GM21526 (cell line): Measurements from ENCODE around the gene IL36RN.

Experiments
- ATAC-seq: cut with Tn5 transposase; IDR thresholded peaks from one replicate; pipeline ENCODE4 v1.9.1; 2021; ENCODE audit warnings: moderate library complexity; ENCODE audit not compliant: unreplicated experiment, low FRiP score

Gene IL36RN

GRCh38 chr2:113041871-113042270 is 17.1 kb upstream of the IL36RN start:
- ATAC-seq = no peak

- ATAC-seq = no peak
Measured at GRCh38 chr2:113046465-113046864, 12.5 kb upstream of the IL36RN start.

GRCh38 chr2:113050921-113051895 is 7.8 kb upstream of the IL36RN start:
- no peak for ATAC-seq

DNA sequence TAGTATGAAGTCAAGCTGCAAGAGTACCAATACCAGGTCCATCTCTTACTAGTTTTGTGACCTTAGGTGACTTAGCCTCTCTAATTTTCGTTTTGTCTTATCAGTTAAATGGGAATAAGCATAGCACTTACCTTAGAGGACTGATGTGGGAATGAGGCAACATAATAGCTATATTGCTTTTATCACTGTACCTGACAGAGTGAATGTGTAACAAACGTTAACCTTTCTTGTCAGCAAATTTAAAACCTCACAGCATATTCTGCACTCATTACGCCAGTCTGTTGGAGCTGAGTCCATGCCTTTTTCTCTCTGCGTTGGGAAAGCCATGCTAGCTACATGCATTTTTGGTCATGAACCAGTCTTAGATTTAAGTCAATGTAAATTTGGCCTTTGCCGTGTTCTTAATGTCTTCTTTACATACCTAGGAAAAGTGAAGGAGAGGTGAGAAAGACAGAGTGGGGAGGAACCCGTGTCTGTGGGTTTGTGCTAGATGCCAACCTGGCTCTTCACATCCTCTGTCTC is 6.5 kb upstream of the IL36RN start, which contains the start of gene IL36B:
Gene IL36B, minus strand, starts transcription at position 472 of the 522 bp plus-strand sequence.
- no peak for ATAC-seq

GRCh38 chr2:113053666-113054065 is 5.3 kb upstream of the IL36RN start:
- no peak for ATAC-seq

GRCh38 chr2:113054066-113054465 is 4.9 kb upstream of the IL36RN start:
- no peak for ATAC-seq

DNA sequence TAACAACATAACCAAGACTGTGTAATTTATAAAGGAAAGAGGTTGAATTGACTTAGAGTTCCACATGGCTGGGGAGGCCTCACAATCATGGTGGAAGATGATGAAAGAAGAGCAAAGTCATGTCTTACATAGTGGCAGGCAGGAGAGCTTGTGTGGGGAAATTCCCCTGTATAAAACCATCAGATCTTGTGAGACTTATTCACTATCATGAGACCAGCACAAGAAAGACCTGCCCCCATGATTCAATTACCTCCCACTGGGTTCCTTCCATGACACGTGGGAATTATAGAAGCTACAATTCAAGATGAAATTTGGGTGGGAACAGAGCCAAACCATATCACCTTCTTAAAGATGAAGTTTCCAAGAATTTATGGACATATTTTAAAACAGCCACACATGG is 2.5 kb upstream of the IL36RN start:
- no peak for ATAC-seq

- no peak for ATAC-seq
Measured at GRCh38 chr2:113057117-113057516, 1.9 kb upstream of the IL36RN start.

GRCh38 chr2:113058411-113058994 is 495 bp upstream of the IL36RN start:
- ATAC-seq = no peak

DNA sequence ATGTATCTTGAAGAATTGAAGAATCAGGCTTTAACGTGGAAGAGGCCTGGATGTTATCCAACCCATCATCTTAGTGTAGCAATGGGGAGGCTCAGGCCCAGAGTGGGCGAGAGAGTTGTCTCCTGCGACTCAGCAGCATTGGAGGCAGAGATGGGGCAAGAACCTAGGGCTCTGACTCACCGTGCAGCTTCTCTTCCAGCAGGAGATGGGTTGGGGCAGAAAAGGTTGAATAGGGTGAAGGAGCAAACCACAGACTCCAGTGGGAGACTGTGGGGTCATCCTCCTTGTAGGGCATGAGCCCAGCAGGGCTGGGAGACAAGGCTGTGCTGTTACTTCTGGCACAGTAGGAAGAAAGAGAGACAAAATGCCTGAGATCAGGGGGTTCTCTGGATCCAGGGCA is 1.4 kb downstream of the IL36RN start:
- ATAC-seq = no peak

DNA sequence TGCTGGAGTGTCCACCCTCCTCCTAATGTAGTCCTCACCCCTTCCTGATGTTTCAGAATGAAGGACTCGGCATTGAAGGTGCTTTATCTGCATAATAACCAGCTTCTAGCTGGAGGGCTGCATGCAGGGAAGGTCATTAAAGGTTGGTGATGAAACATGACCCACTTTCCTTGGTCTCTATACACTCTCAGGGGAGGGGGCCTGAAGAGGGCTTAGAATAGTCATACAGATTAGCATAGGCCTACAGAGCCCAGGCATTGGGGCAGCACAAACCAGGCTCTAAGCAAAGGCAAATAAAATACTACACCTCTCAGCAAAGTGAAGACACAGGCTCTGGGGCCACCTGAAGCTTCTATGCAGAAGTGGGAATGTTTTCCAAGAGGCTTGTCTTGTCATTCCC is 1.8 kb downstream of the IL36RN start:
- ATAC-seq = no peak

GRCh38 chr2:113061241-113061640 is 2.2 kb downstream of the IL36RN start:
- no peak for ATAC-seq

DNA sequence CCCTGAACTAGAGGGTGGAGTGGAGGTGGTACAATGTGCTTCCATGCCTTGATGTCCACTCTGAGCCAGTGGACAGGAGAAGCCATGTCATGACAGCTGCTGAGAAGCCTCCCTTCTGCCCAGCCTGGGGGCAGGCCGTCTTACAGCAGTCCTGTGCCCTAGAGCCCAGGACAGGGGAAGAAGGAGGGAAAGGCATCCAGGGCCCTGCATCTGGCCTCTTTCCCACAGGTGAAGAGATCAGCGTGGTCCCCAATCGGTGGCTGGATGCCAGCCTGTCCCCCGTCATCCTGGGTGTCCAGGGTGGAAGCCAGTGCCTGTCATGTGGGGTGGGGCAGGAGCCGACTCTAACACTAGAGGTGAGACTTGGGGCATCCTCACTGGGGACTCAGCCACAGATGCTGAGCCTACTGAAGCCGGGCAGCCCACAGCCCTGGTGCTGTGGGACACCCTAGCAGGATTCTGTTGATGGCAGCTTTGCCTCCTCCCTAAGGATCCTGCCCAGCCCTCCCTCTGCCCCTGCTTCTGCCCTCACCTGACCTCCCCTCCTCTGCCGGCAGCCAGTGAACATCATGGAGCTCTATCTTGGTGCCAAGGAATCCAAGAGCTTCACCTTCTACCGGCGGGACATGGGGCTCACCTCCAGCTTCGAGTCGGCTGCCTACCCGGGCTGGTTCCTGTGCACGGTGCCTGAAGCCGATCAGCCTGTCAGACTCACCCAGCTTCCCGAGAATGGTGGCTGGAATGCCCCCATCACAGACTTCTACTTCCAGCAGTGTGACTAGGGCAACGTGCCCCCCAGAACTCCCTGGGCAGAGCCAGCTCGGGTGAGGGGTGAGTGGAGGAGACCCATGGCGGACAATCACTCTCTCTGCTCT is 3.1 kb downstream of the IL36RN start:
- ATAC-seq = no peak

GRCh38 chr2:113064281-113064680 is 5.3 kb downstream of the IL36RN start:
- no peak for ATAC-seq

DNA sequence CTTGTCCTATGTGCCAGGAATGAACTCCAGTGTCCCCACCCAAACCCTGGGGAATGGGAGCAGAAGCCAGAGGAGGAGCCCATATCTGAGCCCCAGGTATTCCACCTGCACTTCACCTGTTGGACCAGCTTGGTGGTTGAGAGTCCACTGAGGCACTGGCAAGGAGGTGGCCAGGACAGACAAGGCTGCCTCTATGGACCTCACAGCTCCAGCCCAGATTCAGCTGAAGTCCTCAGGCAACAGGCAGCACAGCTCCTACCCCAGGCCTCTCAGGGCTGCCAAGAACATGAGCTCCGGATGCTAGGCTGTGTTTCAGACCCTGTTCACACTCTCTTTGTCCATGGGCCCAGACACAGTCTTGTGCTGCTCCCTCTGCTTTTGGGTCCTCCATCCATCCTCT is 5.9 kb downstream of the IL36RN start:
- ATAC-seq = no peak

- no peak for ATAC-seq
Measured at GRCh38 chr2:113067681-113068080, 8.7 kb downstream of the IL36RN start, which contains the start of gene IL1F10. TSS of gene IL1F10 (plus strand) at chr2:113067970. CDS start at chr2:113072739, 4,769 bp downstream.

GRCh38 chr2:113068249-113068648 is 9.3 kb downstream of the IL36RN start:
- ATAC-seq = no peak

DNA sequence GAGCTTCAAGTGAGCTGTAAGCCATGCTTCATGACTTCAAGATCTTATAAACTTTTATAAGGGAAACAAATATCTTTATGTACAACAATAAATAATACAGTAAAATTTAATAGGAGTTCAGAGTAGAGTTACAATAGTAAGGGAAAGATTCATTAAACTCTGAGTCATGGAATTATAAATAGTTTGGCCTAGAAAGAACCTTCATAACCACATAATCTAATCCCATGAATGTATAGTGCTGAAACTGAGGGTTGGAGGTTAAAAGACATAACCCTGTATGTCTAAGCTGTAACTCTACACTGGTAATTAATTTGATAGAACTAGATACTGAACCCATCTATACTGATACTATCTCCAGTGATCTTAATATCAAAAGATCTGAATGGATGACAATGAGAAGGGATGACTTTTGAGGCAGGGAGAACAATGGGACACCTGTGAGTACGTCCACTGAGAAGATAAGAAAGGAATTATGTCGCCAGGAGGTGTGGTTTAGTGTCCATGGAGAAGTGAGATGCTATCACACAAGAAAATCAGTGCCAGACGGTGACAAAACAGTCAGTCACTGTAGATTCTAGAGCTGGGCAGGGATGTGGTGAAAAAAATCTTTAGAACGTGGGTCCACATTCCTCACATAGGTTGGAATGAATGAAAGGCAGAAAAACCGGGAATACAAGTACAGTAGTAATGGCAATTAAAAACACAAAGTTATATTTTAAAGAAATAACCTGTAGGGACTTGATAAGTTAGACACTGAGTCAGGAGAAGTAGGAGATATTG is 9.9 kb downstream of the IL36RN start:
- ATAC-seq = no peak

GRCh38 chr2:113069676-113070605 is 10.9 kb downstream of the IL36RN start:
- ATAC-seq = no peak
